ENCODE measurements around the gene MDN1. TPM values are rescaled to one million over a fixed set of nuclear protein-coding genes. Genes with fewer than 3 reads are reported as not detected.

The MDN1 gene
- total and polyA plus RNA-seq, 2 donors (not counting 1 experiment from before 2014, with no cell fraction given): 16.5 to 59.5 TPM

GRCh38 chr6:89794324-89794723 lies 25.3 kb downstream of the MDN1 start:
- Histone ChIP-seq H2AFZ (ENCODE audit: insufficient read depth, low read depth, low read length, poor library complexity, severe bottlenecking) (no peak overlapping the region), H3K79me2 (ENCODE audit: control insufficient read depth, insufficient read depth, low read length) (peaks cover 18% of the 10 kb centered on the region), H3K9ac (ENCODE audit: low read length) (no peak overlapping the region), H3K36me3 (replicated peaks in 1 of 2; ENCODE audit: control extremely low read depth in 1 of 2, control insufficient read depth in 1 of 2, extremely low read depth in 1 of 2, insufficient read depth in 2 of 2, low read length in 1 of 2) (peaks cover 6 to 44% of the 10 kb centered on the region in 2 experiments), H3K27ac (ENCODE audit: low read length in 2 of 2) (no peak overlapping the region), H3K4me3 (ENCODE audit: control extremely low read depth in 1 of 5, extremely low read depth in 1 of 5, insufficient read depth in 1 of 5, low read depth in 2 of 5, low read length in 4 of 5) (no peak overlapping the region), H4K20me1 (ENCODE audit: control insufficient read depth, insufficient read depth, low read length, poor library complexity, severe bottlenecking) (no peaks in the 10 kb centered on the region), H3K9me3 (ENCODE audit: control extremely low read depth in 1 of 3, control insufficient read depth in 2 of 3, insufficient read depth in 1 of 3, low read length in 2 of 3) (no peaks in the 10 kb centered on the region), H3K4me1 (ENCODE audit: control insufficient read depth in 2 of 2, insufficient read depth in 2 of 2, low read length in 2 of 2) (peaks cover 18 to 20% of the 10 kb centered on the region in 2 donors), H3K4me2 (replicated peaks; ENCODE audit: low read depth, low read length, poor library complexity, severe bottlenecking) (peak overlapping the region; percentile 33), H3K27me3 (replicated peaks in 1 of 4; ENCODE audit: control extremely low read depth in 1 of 4, control insufficient read depth in 3 of 4, insufficient read depth in 4 of 4, low read length in 3 of 4) (no peaks in the 10 kb centered on the region)
- H3K4me3 Mint-ChIP-seq: peak overlapping the region; percentile 35
- WGBS (ENCODE audit: insufficient coverage): 27% methylated on average over 3 of the region's 6 CpGs
- DNase-seq: no peak
- ChIA-PET POLR2A (no interaction called here), CTCF (interaction anchor here (0.9 kb wide), 1 partner anchor 35 kb away, joined by 3 read pairs; the partner anchor contains the start of gene CASP8AP2)
- peaks cover 21% of the 10 kb centered on the region for H3K4me1 Mint-ChIP-seq
- no peaks in the 10 kb centered on the region for H3K9me3 Mint-ChIP-seq (ENCODE audit: insufficient read depth)
- intact Hi-C loops (cut with micrococcal nuclease): no loop called here
- peak overlapping the region; percentile 62 for H3K27ac Mint-ChIP-seq
- H3K27me3 Mint-ChIP-seq: no peaks in the 10 kb centered on the region
- no peak for TF ChIP-seq CTCF (IDR thresholded peaks at IDR 0.05)
- TF ChIP-seq EZH2 (IDR thresholded peaks at IDR 0.05; ENCODE audit: borderline replicate concordance, insufficient read depth, low read depth, low read length, poor library complexity, severe bottlenecking): no peak
- ATAC-seq (ENCODE audit: low read depth): no peak

GRCh38 chr6:89793586-89793985 lies 26.0 kb downstream of the MDN1 start:
- Mint-ChIP-seq H3K27me3 (no peaks in the 10 kb centered on the region), H3K4me1 (peaks cover 21% of the 10 kb centered on the region), H3K27ac (no peak overlapping the region), H3K9me3 (ENCODE audit: insufficient read depth) (no peaks in the 10 kb centered on the region), H3K4me3 (no peak overlapping the region)
- Histone ChIP-seq H3K4me2 (replicated peaks; ENCODE audit: low read depth, low read length, poor library complexity, severe bottlenecking) (peak overlapping the region; percentile 33), H3K27me3 (replicated peaks in 1 of 4; ENCODE audit: control extremely low read depth in 1 of 4, control insufficient read depth in 3 of 4, insufficient read depth in 4 of 4, low read length in 3 of 4) (no peaks in the 10 kb centered on the region), H3K4me1 (ENCODE audit: control insufficient read depth in 2 of 2, insufficient read depth in 2 of 2, low read length in 2 of 2) (peaks cover 18 to 20% of the 10 kb centered on the region in 2 donors), H3K9ac (ENCODE audit: low read length) (no peak overlapping the region), H3K9me3 (ENCODE audit: control extremely low read depth in 1 of 3, control insufficient read depth in 2 of 3, insufficient read depth in 1 of 3, low read length in 2 of 3) (no peaks in the 10 kb centered on the region), H3K27ac (ENCODE audit: low read length in 2 of 2) (no peak overlapping the region), H4K20me1 (ENCODE audit: control insufficient read depth, insufficient read depth, low read length, poor library complexity, severe bottlenecking) (no peaks in the 10 kb centered on the region), H3K79me2 (ENCODE audit: control insufficient read depth, insufficient read depth, low read length) (peaks cover 18% of the 10 kb centered on the region), H2AFZ (ENCODE audit: insufficient read depth, low read depth, low read length, poor library complexity, severe bottlenecking) (no peak overlapping the region), H3K4me3 (ENCODE audit: control extremely low read depth in 1 of 5, extremely low read depth in 1 of 5, insufficient read depth in 1 of 5, low read depth in 2 of 5, low read length in 4 of 5) (no peak overlapping the region), H3K36me3 (replicated peaks in 1 of 2; ENCODE audit: control extremely low read depth in 1 of 2, control insufficient read depth in 1 of 2, extremely low read depth in 1 of 2, insufficient read depth in 2 of 2, low read length in 1 of 2) (peaks cover 6 to 44% of the 10 kb centered on the region in 2 experiments)
- ChIA-PET CTCF (interaction anchor here (1.0 kb wide), 1 partner anchor 15 kb away, joined by 4 read pairs; no protein-coding TSS in a partner anchor), POLR2A (no interaction called here)
- intact Hi-C loops (cut with micrococcal nuclease): no loop called here
- WGBS (ENCODE audit: insufficient coverage): 53% methylated on average over 2 of the region's 3 CpGs
- ATAC-seq (ENCODE audit: low read depth) (no peak), DNase-seq (no peak)
- TF ChIP-seq CTCF (IDR thresholded peaks at IDR 0.05) (no peak), EZH2 (IDR thresholded peaks at IDR 0.05; ENCODE audit: borderline replicate concordance, insufficient read depth, low read depth, low read length, poor library complexity, severe bottlenecking) (no peak)
